H1 (cell line): ENCODE measurements around the gene PRR19. TPM values are rescaled to one million over a fixed set of nuclear protein-coding genes. Genes with fewer than 3 reads are reported as not detected.

Experiments used
- EZH2 ChIP-seq: fragments of 200-600 bp; sonication (generic); IDR thresholded peaks from 2 replicates; pipeline ENCODE4 v1.7.1; 2012; ENCODE audit warnings: low read depth, mild to moderate bottlenecking, moderate library complexity, low read length, inconsistent platforms; ENCODE audit not compliant: severe bottlenecking
- HDAC2 ChIP-seq, 2 experiments: fragments of 300-600 bp in 1 of 2; sonication (generic) in 1 of 2; IDR thresholded peaks; 2 replicates each; pipeline ENCODE4 v1.6.1; 2011 to 2012; ENCODE audit warnings: low read depth in 2 of 2, low read length in 2 of 2, mild to moderate bottlenecking in 2 of 2, moderate library complexity in 2 of 2, borderline replicate concordance in 1 of 2, inconsistent platforms in 1 of 2
- polyA plus RNA-seq, 7 experiments: library from polyadenylated mRNA; depleted of rRNA in 3 of 7; stranded (reverse) in 5 of 7; unstranded in 2 of 7; fragments of >200 nt in 5 of 7; fragments of 200-250 nt in 2 of 7; gene quantifications; 1 replicate in 5 of 7; 2 replicates in 1 of 7; 4 replicates in 1 of 7; pipeline versions ENCODE4 v1.2.1 to v1.2.3, GENCODE V29; 2011 to 2013; ENCODE audit warnings: missing spikeins in 2 of 7, mixed read lengths in 2 of 7
- total RNA-seq: library from RNA; stranded (reverse); fragmentation: NEBNext Ultra II Directional; extraction: Animal tissue kit (Norgen Biotek cat#: 25700); gene quantifications from 2 replicates; pipeline ENCODE4 v1.2.1, GENCODE V29; 2021

The PRR19 gene
- total and polyA plus RNA-seq, 2 of the 8 experiments (the other 6 are each of a cell fraction or from before 2014, with no cell fraction given) = 7.2 to 7.5 TPM

- TF ChIP-seq HDAC2 (IDR thresholded peaks at IDR 0.05; ENCODE audit: borderline replicate concordance in 1 of 2, low read depth in 2 of 2, low read length in 2 of 2) = no peak
- TF ChIP-seq EZH2 = no peak
These were observed 31.4 kb upstream of the PRR19 start (continued) for GRCh38 chr19:42270346-42271044.
